Measurements from ENCODE around the gene TTC34. TPM values are rescaled to one million over a fixed set of nuclear protein-coding genes. Genes with fewer than 3 reads are reported as not detected.

TTC34 gene
- polyA plus RNA-seq, 1 donor (not counting 4 experiments of a cell fraction or from before 2014, with no cell fraction given), result 0.04 TPM

DNA sequence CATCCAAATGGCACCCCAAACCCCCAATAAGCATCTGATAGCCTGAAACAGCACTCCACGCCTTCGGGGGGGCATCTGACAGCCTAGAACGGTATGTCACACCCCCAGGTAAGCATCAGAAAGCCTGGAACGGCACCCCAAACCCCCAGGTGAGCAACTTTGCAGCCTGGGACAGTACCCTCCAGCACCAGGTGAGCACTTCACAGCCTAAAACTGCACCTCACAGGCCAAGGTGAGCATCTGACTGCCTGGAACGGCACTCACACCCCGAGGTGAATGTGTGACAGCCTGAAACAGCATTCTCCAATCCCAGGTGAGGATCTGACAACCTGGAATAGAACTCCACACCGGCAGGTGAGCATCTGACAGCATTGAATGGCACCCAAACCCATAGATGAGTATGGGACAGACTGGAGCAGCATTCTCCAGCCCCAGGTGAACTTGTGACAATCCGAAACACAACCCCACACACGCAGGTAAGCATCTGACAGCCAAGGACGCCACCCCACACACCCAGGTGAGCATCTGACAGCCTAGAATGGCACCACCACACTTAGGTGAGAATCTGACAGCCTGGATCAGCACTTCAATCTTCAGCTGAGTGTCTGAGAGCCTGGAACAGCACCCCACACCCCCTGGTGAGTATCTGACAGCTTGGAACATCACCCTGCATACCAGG, 150.4 kb downstream of the TTC34 start:
- no peaks in the 10 kb centered on the region for H3K36me3 ChIP-seq (ENCODE audit: control insufficient read depth in 2 of 2, extremely low read depth in 1 of 2, insufficient read depth in 2 of 2, low read length in 2 of 2)
- H3K4me3 ChIP-seq (ENCODE audit: control insufficient read depth in 2 of 3, extremely low read depth in 1 of 3, insufficient read depth in 2 of 3, low read depth in 1 of 3, low read length in 3 of 3), result no peak overlapping the region
- H3K9me3 ChIP-seq (ENCODE audit: control insufficient read depth, low read depth, low read length), result peaks cover 22% of the 10 kb centered on the region
- no peaks in the 10 kb centered on the region for H3K9me1 ChIP-seq (ENCODE audit: control insufficient read depth, extremely low read depth, insufficient read depth, low read length)
- TF ChIP-seq, protein P1, sequence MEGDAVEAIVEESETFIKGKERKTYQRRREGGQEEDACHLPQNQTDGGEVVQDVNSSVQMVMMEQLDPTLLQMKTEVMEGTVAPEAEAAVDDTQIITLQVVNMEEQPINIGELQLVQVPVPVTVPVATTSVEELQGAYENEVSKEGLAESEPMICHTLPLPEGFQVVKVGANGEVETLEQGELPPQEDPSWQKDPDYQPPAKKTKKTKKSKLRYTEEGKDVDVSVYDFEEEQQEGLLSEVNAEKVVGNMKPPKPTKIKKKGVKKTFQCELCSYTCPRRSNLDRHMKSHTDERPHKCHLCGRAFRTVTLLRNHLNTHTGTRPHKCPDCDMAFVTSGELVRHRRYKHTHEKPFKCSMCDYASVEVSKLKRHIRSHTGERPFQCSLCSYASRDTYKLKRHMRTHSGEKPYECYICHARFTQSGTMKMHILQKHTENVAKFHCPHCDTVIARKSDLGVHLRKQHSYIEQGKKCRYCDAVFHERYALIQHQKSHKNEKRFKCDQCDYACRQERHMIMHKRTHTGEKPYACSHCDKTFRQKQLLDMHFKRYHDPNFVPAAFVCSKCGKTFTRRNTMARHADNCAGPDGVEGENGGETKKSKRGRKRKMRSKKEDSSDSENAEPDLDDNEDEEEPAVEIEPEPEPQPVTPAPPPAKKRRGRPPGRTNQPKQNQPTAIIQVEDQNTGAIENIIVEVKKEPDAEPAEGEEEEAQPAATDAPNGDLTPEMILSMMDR (optimal IDR thresholded peaks at IDR 0.05 in 1 of 3, IDR thresholded peaks at IDR 0.05 in 1 of 3, conservative IDR thresholded peaks at IDR 0.05 in 1 of 3; ENCODE audit: extremely low read depth in 1 of 3, insufficient read depth in 2 of 3, low read length in 3 of 3), result no peak
- TF ChIP-seq EZH2 (IDR thresholded peaks at IDR 0.05; ENCODE audit: low read length), result no peak
- H3K27ac ChIP-seq (ENCODE audit: control insufficient read depth, insufficient read depth, low read length), result no peak overlapping the region
- no peaks in the 10 kb centered on the region for H3K4me1 ChIP-seq (ENCODE audit: control insufficient read depth, extremely low read depth, insufficient read depth, low read length)
- FAIRE-seq (no peak), DNase-seq (ENCODE audit: low read depth, low spot score) (no peak)
- H3K27me3 ChIP-seq (ENCODE audit: control insufficient read depth, extremely low read depth, insufficient read depth, low read length), result peaks cover 22% of the 10 kb centered on the region
- no peaks in the 10 kb centered on the region for H4K20me1 ChIP-seq (ENCODE audit: control insufficient read depth, extremely low read depth, insufficient read depth, low read length)
- H2AFZ ChIP-seq (ENCODE audit: control insufficient read depth, low read length), result no peak overlapping the region
- no peak overlapping the region for H3K4me2 ChIP-seq (ENCODE audit: control insufficient read depth, extremely low read depth, insufficient read depth, low read depth, low read length)
- dilution Hi-C loops (cut with MboI; ENCODE audit: extremely low pct_ligation_motif_present, low sequenced_read_pairs), result no loop called here
- H3K79me2 ChIP-seq (ENCODE audit: control insufficient read depth, insufficient read depth, low read length), result no peaks in the 10 kb centered on the region
- H3K9ac ChIP-seq (ENCODE audit: control insufficient read depth, extremely low read depth, insufficient read depth, low read length), result no peak overlapping the region

DNA sequence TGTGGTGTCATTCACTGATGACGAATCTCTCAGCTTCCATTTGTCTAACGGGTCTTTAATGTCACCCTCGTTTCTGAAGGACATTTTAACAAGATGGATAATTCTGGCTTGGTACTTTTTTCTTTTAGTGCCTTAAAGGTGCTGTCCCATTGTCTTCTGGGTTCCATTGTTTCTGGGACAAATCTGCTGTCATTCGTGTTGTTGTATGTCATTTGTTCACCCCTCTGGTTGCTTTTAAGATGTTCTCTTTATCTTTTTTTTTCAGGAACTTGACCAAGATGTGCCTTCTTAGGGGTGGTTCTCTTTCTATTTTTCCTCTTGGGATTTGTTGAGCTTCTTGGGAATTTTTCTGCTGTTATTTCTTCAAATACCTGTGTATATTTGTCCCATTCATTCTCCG, 154.7 kb downstream of the TTC34 start:
- no peaks in the 10 kb centered on the region for H3K9me1 ChIP-seq (ENCODE audit: control insufficient read depth, extremely low read depth, insufficient read depth, low read length)
- H3K27me3 ChIP-seq (ENCODE audit: control insufficient read depth, extremely low read depth, insufficient read depth, low read length), result peaks cover 15% of the 10 kb centered on the region

More for the DNA sequence above, 154.7 kb downstream of the TTC34 start:
- Histone ChIP-seq H3K4me1 (ENCODE audit: control insufficient read depth, extremely low read depth, insufficient read depth, low read length) (no peaks in the 10 kb centered on the region), H3K36me3 (ENCODE audit: control insufficient read depth in 2 of 2, extremely low read depth in 1 of 2, insufficient read depth in 2 of 2, low read length in 2 of 2) (no peaks in the 10 kb centered on the region), H4K20me1 (ENCODE audit: control insufficient read depth, extremely low read depth, insufficient read depth, low read length) (no peaks in the 10 kb centered on the region), H3K4me3 (ENCODE audit: control insufficient read depth in 2 of 3, extremely low read depth in 1 of 3, insufficient read depth in 2 of 3, low read depth in 1 of 3, low read length in 3 of 3) (no peak overlapping the region), H3K9me3 (ENCODE audit: control insufficient read depth, low read depth, low read length) (no peaks in the 10 kb centered on the region), H3K9ac (ENCODE audit: control insufficient read depth, extremely low read depth, insufficient read depth, low read length) (no peak overlapping the region), H3K79me2 (ENCODE audit: control insufficient read depth, insufficient read depth, low read length) (no peaks in the 10 kb centered on the region), H3K27ac (ENCODE audit: control insufficient read depth, insufficient read depth, low read length) (no peak overlapping the region), H2AFZ (ENCODE audit: control insufficient read depth, low read length) (no peak overlapping the region), H3K4me2 (ENCODE audit: control insufficient read depth, extremely low read depth, insufficient read depth, low read depth, low read length) (no peak overlapping the region)
- dilution Hi-C loops (cut with MboI; ENCODE audit: extremely low pct_ligation_motif_present, low sequenced_read_pairs), result no loop called here
- FAIRE-seq (no peak), DNase-seq (ENCODE audit: low read depth, low spot score) (no peak)
- TF ChIP-seq, protein P1 (optimal IDR thresholded peaks at IDR 0.05 in 1 of 3, IDR thresholded peaks at IDR 0.05 in 1 of 3, conservative IDR thresholded peaks at IDR 0.05 in 1 of 3; ENCODE audit: extremely low read depth in 1 of 3, insufficient read depth in 2 of 3, low read length in 3 of 3), result no peak
- TF ChIP-seq EZH2 (IDR thresholded peaks at IDR 0.05; ENCODE audit: low read length), result no peak
